A549 (cell line): ENCODE data around the gene NRXN2. TPM values are rescaled to one million over a fixed set of nuclear protein-coding genes. Genes with fewer than 3 reads are reported as not detected.

ENCODE experiments used
- ATAC-seq, 2 experiments: fragments of 200-7000 bp in 1 of 2; fragments of >200 bp in 1 of 2; cut with Nextera tagmentation in 1 of 2; cut with Tn5 transposase in 1 of 2; 3 replicates each; pipeline versions ENCODE4 v1.8.0 to v1.9.1; 2018 to 2020; ENCODE audit warnings: mild to moderate bottlenecking in 1 of 2, moderate library complexity in 1 of 2
- CTCF ChIA-PET: fragments of 300-600 bp; sonication (Branson Sonifier 250); formaldehyde crosslinking; extraction: SDS; loops from one replicate; lab custom pipeline; 2021; ENCODE audit warnings: antibody characterized with exemption, inconsistent platforms; lab: Yijun Ruan, JAX
- POLR2A ChIA-PET: fragments of 350-600 bp; formaldehyde crosslinking; extraction: SDS; loops from one replicate; lab custom pipeline; 2021; ENCODE audit warnings: antibody characterized with exemption, inconsistent platforms; lab: Yijun Ruan, JAX
- DNase-seq, 2 experiments: peaks; one replicate each; pipeline versions ENCODE4 v3.0.0 to v3.0.0-alpha.2; 2011 to 2016; ENCODE audit warnings: low read depth in 1 of 2, low spot score in 1 of 2
- FAIRE-seq: peaks from 2 replicates; lab custom pipeline; 2011; peaks lifted over from hg19 to GRCh38; lab: Jason Lieb, UNC
- H3K27ac ChIP-seq, 2 experiments: fragments of >200 bp; sonication (Bioruptor Twin); formaldehyde crosslinking; 3 replicates each; pipeline ENCODE4 v1.5.1; 2016 to 2017
- H3K4me1 ChIP-seq: fragments of >200 bp; sonication (Bioruptor Twin); formaldehyde crosslinking; 3 replicates; pipeline ENCODE4 v1.6.1; 2016
- H3K4me2 ChIP-seq: fragments of >200 bp; sonication (Bioruptor Twin); formaldehyde crosslinking; 3 replicates; pipeline ENCODE4 v1.6.1; 2016
- H3K4me3 ChIP-seq: fragments of >200 bp; sonication (Bioruptor Twin); formaldehyde crosslinking; 3 replicates; pipeline ENCODE4 v1.5.1; 2016
- H3K9me3 ChIP-seq: fragments of >200 bp; sonication (Bioruptor Twin); formaldehyde crosslinking; 3 replicates; pipeline ENCODE4 v1.6.1; 2016
- BCL3 ChIP-seq: fragments of >200 bp; sonication (Bioruptor Twin); formaldehyde crosslinking; IDR thresholded peaks from 3 replicates; pipeline ENCODE4 v1.6.1; 2016
- BHLHE40 ChIP-seq: IDR thresholded peaks from 2 replicates; pipeline ENCODE4 v1.6.1; 2012; ENCODE audit warnings: low read depth, low read length, inconsistent platforms
- CBX8 ChIP-seq: fragments of 200-600 bp; sonication (generic); IDR thresholded peaks from 2 replicates; pipeline ENCODE4 v1.6.1; 2016
- CTCF ChIP-seq: fragments of >200 bp; sonication (Bioruptor Twin); formaldehyde crosslinking; IDR thresholded peaks from 3 replicates; pipeline ENCODE4 v1.5.1; 2016
- EHMT2 ChIP-seq: fragments of 200-600 bp; sonication (generic); IDR thresholded peaks from 2 replicates; pipeline ENCODE4 v1.6.1; 2016; ENCODE audit warnings: antibody characterized with exemption, low read depth, mild to moderate bottlenecking, moderate library complexity
- FOXS1 ChIP-seq: fragments of 250-450 bp; sonication (Bioruptor Pico); IDR thresholded peaks from 2 replicates; pipeline ENCODE4 v1.5.0; 2020; ENCODE audit warnings: mild to moderate bottlenecking, moderate library complexity
- GATA3 ChIP-seq: IDR thresholded peaks from 2 replicates; pipeline ENCODE4 v1.6.1; 2012; ENCODE audit warnings: borderline replicate concordance
- HDAC2 ChIP-seq: fragments of 200-600 bp; sonication (generic); IDR thresholded peaks from 2 replicates; pipeline ENCODE4 v1.6.1; 2016
- HOXB5 ChIP-seq: fragments of 250-450 bp; sonication (Bioruptor Pico); IDR thresholded peaks from 2 replicates; pipeline ENCODE4 v1.5.0; 2020; ENCODE audit warnings: mild to moderate bottlenecking, moderate library complexity
- JUNB ChIP-seq: fragments of >200 bp; sonication (Bioruptor Twin); formaldehyde crosslinking; IDR thresholded peaks from 2 replicates; pipeline ENCODE4 v1.6.1; 2016
- KDM1A ChIP-seq: fragments of 200-600 bp; sonication (generic); IDR thresholded peaks from 2 replicates; pipeline ENCODE4 v1.6.1; 2016; ENCODE audit warnings: low read depth, mild to moderate bottlenecking
- NFE2L2 ChIP-seq: fragments of 150-350 bp; conservative IDR thresholded peaks from 2 replicates; pipeline ENCODE4 v1.6.1; 2014; ENCODE audit warnings: low read length
- NR3C1 ChIP-seq: fragments of >200 bp; sonication (Bioruptor Twin); formaldehyde crosslinking; IDR thresholded peaks from 3 replicates; pipeline ENCODE4 v1.6.1; 2017
- POLR2A ChIP-seq: IDR thresholded peaks from 2 replicates; pipeline ENCODE4 v1.6.1; 2012; ENCODE audit warnings: mild to moderate bottlenecking, low read length
- RARB ChIP-seq: fragments of 250-450 bp; sonication (Bioruptor Pico); IDR thresholded peaks from 2 replicates; pipeline ENCODE4 v1.8.0; 2021; ENCODE audit warnings: mild to moderate bottlenecking, moderate library complexity
- RCOR1 ChIP-seq: fragments of 150-350 bp; IDR thresholded peaks from 2 replicates; pipeline ENCODE4 v1.6.1; 2014; ENCODE audit warnings: antibody characterized with exemption, low read length, low read depth
- RFX5 ChIP-seq: fragments of 450-650 bp; IDR thresholded peaks from 2 replicates; pipeline ENCODE4 v1.7.1; 2014; ENCODE audit warnings: antibody characterized with exemption, mild to moderate bottlenecking, moderate library complexity
- TP53 ChIP-seq: fragments of 250-450 bp; sonication (Bioruptor Pico); IDR thresholded peaks from 2 replicates; pipeline ENCODE4 v1.5.0; 2021; ENCODE audit warnings: mild to moderate bottlenecking, moderate library complexity
- USF2 ChIP-seq: fragments of 450-650 bp; IDR thresholded peaks from 2 replicates; pipeline ENCODE4 v1.6.1; 2014; ENCODE audit warnings: antibody characterized with exemption
- ZC3H11A ChIP-seq: fragments of 450-650 bp; IDR thresholded peaks from 2 replicates; pipeline ENCODE4 v1.6.1; 2014; ENCODE audit warnings: antibody characterized with exemption, mild to moderate bottlenecking
- ZFP36 ChIP-seq: fragments of 450-650 bp; IDR thresholded peaks from 2 replicates; pipeline ENCODE4 v1.6.1; 2014; ENCODE audit warnings: borderline replicate concordance; ENCODE audit not compliant: partially characterized antibody
- WGBS: methylation state at CpG from one replicate; pipeline ENCODE4 v1.1.6; 2017; ENCODE audit errors: missing lambda C conversion rate; 5-methylcytosine and 5-hydroxymethylcytosine counted together
- polyA plus RNA-seq, 4 experiments: library from polyadenylated mRNA; depleted of rRNA in 3 of 4; stranded (reverse); fragments of >200 nt; fragmentation: RNase III in 1 of 4; extraction: RNeasy Plus Mini Kit Qiagen cat#74134 plus additional on column Dnase treatment in 1 of 4; gene quantifications; 2 replicates in 3 of 4; 3 replicates in 1 of 4; pipeline ENCODE4 v1.2.3, GENCODE V29; 2011 to 2017

The NRXN2 gene
- polyA plus RNA-seq, 2 of the 4 experiments (the other 2 are of a cell fraction): 0.04 TPM; not detected in 1

- CTCF ChIA-PET: interaction anchor here (0.8 to 11.6 kb wide), 2 partner anchors 13 to 40 kb away, joined by 3 to 97 read pairs; partner anchors contain the start of gene RASGRP2
- Histone ChIP-seq H3K4me3 (no peak overlapping the region), H3K4me1 (peaks cover 14% of the 10 kb centered on the region; the same call in 2 of the 3 replicates), H3K9me3 (no peaks in the 10 kb centered on the region), H3K27ac (no peak overlapping the region), H3K4me2 (no peak overlapping the region)
- TF ChIP-seq CTCF (no peak), BHLHE40 (no peak), USF2 (no peak), FOXS1 (CRISPR knock-in tag) (no peak), RFX5 (no peak), KDM1A (no peak), ZFP36 (no peak)
- POLR2A ChIA-PET: interaction anchor here (0.7 kb wide), 1 partner anchor 423 kb away, joined by 3 read pairs; no protein-coding TSS in a partner anchor
- ATAC-seq: no peak
- 87% methylated on average over 11 of the region's 11 CpGs for WGBS
- DNase-seq: no peak
- FAIRE-seq: no peak
Observed at GRCh38 chr11:64728757-64729365, 5.9 kb upstream of the NRXN2 start.

GRCh38 chr11:64726867-64727530, 4.0 kb upstream of the NRXN2 start:
- CTCF ChIA-PET: interaction anchor here (0.7 to 11.6 kb wide), 7 partner anchors 10 to 438 kb away, joined by 3 to 97 read pairs (median 8); partner anchors contain the start of gene RASGRP2
- DNase-seq (no peak), ATAC-seq (no peak), FAIRE-seq (no peak)
- Histone ChIP-seq H3K4me2 (no peak overlapping the region), H3K27ac (no peak overlapping the region), H3K9me3 (no peaks in the 10 kb centered on the region), H3K4me3 (no peak overlapping the region), H3K4me1 (peaks cover 18% of the 10 kb centered on the region; the same call in 2 of the 3 replicates)
- WGBS: 58% methylated on average over 6 of the region's 7 CpGs
- POLR2A ChIA-PET: no interaction called here
- TF ChIP-seq HDAC2 (no peak), ZC3H11A (no peak), NR3C1 (no peak), JUNB (no peak), HOXB5 (CRISPR knock-in tag) (no peak), FOXS1 (CRISPR knock-in tag) (no peak)

- WGBS: 29% methylated on average over 4 of the region's 9 CpGs
- no peak for FAIRE-seq
Observed at GRCh38 chr11:64726211-64726641, 3.2 kb upstream of the NRXN2 start.

More at GRCh38 chr11:64726211-64726641, 3.2 kb upstream of the NRXN2 start:
- CTCF ChIA-PET: interaction anchor here (0.6 to 11.6 kb wide), 6 partner anchors 9 to 371 kb away, joined by 3 to 97 read pairs (median 11); partner anchors contain the start of gene RASGRP2
- POLR2A ChIA-PET: no interaction called here
- DNase-seq (no peak), ATAC-seq (no peak)
- Histone ChIP-seq H3K27ac (no peak overlapping the region), H3K4me1 (peaks cover 18% of the 10 kb centered on the region; the same call in 2 of the 3 replicates), H3K9me3 (no peaks in the 10 kb centered on the region), H3K4me2 (no peak overlapping the region), H3K4me3 (no peak overlapping the region)
- no peak for TF ChIP-seq RCOR1
- TF ChIP-seq CBX8: no peak
- TF ChIP-seq BCL3: no peak
- TF ChIP-seq GATA3: no peak
- no peak for TF ChIP-seq EHMT2
- no peak for TF ChIP-seq POLR2A
- TF ChIP-seq KDM1A: no peak
- no peak for TF ChIP-seq RARB (CRISPR knock-in tag)
- no peak for TF ChIP-seq HDAC2
- TF ChIP-seq NFE2L2: no peak
- no peak for TF ChIP-seq TP53 (CRISPR knock-in tag)
